Esophagus squamous epithelium (tissue), 4 donors: Measurements from ENCODE around the gene ENOX2.

ENCODE experiments used
- POLR2A ChIP-seq, 4 donors: fragments of 450-650 bp; IDR thresholded peaks; one replicate each; pipeline ENCODE4 v1.6.1; 2017; ENCODE audit warnings: antibody characterized with exemption in 4 of 4, mild to moderate bottlenecking in 4 of 4, moderate library complexity in 3 of 4
- TF ChIP-seq, protein P1 (sequence below), 6 experiments: fragments of 450-650 bp in 4 of 6; fragments of 200-600 bp in 2 of 6; sonication (generic) in 2 of 6; IDR thresholded peaks; one replicate each; pipeline ENCODE4 v1.5.1; 2016 to 2019; ENCODE audit warnings: antibody characterized with exemption in 6 of 6, mild to moderate bottlenecking in 4 of 6, moderate library complexity in 4 of 6

DNA sequence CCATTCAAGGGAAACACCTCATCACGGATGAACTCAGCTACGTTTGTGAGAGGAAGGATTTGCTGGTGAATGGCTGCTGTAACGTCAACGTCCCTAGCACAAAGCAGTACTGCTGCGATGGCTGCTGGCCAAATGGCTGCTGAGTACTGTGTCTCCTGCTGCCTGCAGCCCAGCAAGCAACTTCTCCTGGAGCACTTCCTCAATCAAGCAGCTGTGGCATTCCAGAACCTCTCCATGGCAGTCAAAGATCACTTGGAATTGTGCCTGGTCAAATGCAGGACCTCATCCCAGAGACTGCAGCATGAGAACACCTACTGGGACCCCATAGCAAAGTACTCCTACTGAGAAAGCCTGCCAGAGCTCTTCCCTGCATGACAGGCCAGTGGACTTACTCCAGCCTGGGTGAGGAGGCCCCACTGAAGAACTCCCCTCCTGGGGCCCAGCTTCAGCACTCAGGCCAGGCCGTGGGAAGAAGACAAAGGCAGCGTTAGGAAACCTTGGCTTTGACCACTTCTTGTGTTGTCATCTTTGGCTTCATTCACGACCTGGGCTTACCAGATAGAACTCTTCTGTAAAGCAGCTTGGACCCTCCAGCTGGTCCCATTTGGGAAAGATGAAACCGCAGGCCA, 256.9 kb downstream of the ENOX2 start:
- TF ChIP-seq, protein P1, sequence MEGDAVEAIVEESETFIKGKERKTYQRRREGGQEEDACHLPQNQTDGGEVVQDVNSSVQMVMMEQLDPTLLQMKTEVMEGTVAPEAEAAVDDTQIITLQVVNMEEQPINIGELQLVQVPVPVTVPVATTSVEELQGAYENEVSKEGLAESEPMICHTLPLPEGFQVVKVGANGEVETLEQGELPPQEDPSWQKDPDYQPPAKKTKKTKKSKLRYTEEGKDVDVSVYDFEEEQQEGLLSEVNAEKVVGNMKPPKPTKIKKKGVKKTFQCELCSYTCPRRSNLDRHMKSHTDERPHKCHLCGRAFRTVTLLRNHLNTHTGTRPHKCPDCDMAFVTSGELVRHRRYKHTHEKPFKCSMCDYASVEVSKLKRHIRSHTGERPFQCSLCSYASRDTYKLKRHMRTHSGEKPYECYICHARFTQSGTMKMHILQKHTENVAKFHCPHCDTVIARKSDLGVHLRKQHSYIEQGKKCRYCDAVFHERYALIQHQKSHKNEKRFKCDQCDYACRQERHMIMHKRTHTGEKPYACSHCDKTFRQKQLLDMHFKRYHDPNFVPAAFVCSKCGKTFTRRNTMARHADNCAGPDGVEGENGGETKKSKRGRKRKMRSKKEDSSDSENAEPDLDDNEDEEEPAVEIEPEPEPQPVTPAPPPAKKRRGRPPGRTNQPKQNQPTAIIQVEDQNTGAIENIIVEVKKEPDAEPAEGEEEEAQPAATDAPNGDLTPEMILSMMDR (IDR thresholded peaks at IDR 0.05): no peak
- TF ChIP-seq POLR2A (IDR thresholded peaks at IDR 0.05): no peak
